ENCODE measurements around the gene CCR7.

CCR7 gene

GRCh38 chr17:40541060-40541872 is 24.0 kb downstream of the CCR7 start:
- Histone ChIP-seq H3K18ac (ENCODE audit: low read length) (no peak overlapping the region), H3K27ac (ENCODE audit: low read depth, low read length) (no peak overlapping the region), H2BK5ac (ENCODE audit: low read length) (no peak overlapping the region), H3K27me3 (ENCODE audit: insufficient read depth, low read length, poor library complexity) (no peaks in the 10 kb centered on the region), H4K8ac (ENCODE audit: low read depth, low read length) (no peak overlapping the region), H3K36me3 (ENCODE audit: control insufficient read depth, insufficient read depth, low read length) (no peaks in the 10 kb centered on the region), H3K9ac (ENCODE audit: low read length) (no peak overlapping the region), H3K4me3 (ENCODE audit: low read length) (no peak overlapping the region), H4K5ac (ENCODE audit: low read length) (no peak overlapping the region), H3K4ac (ENCODE audit: low read depth, low read length) (no peak overlapping the region), H2BK120ac (ENCODE audit: low read depth, low read length) (no peak overlapping the region), H3K79me2 (ENCODE audit: control insufficient read depth, insufficient read depth, low read length) (no peaks in the 10 kb centered on the region), H3K4me2 (ENCODE audit: low read length) (no peak overlapping the region), H2BK15ac (replicated peaks; ENCODE audit: low read depth) (no peak overlapping the region), H3K23ac (ENCODE audit: low read length) (peak overlapping the region; percentile 33), H3K79me1 (ENCODE audit: low read length) (no peaks in the 10 kb centered on the region), H2AK5ac (ENCODE audit: low read length) (no peak overlapping the region), H3K56ac (ENCODE audit: low read length) (no peak overlapping the region), H3K4me1 (ENCODE audit: control insufficient read depth, low read depth, low read length) (peaks cover 12% of the 10 kb centered on the region)
- WGBS (ENCODE audit: extremely low coverage, insufficient coverage, low lambda C conversion rate): no CpG with 5 or more reads among the region's 20 CpGs
- no peak for DNase-seq

- no peak overlapping the region for H3K56ac ChIP-seq (ENCODE audit: low read length)
- peaks cover 12% of the 10 kb centered on the region for H3K4me1 ChIP-seq (ENCODE audit: control insufficient read depth, low read depth, low read length)
- H3K36me3 ChIP-seq (ENCODE audit: control insufficient read depth, insufficient read depth, low read length): no peaks in the 10 kb centered on the region
- no CpG with 5 or more reads among the region's 8 CpGs for WGBS (ENCODE audit: extremely low coverage, insufficient coverage, low lambda C conversion rate)
- H2AK5ac ChIP-seq (ENCODE audit: low read length): no peak overlapping the region
- no peak overlapping the region for H3K18ac ChIP-seq (ENCODE audit: low read length)
- no peak overlapping the region for H2BK120ac ChIP-seq (ENCODE audit: low read depth, low read length)
- H3K27me3 ChIP-seq (ENCODE audit: insufficient read depth, low read length, poor library complexity): no peaks in the 10 kb centered on the region
- H2BK5ac ChIP-seq (ENCODE audit: low read length): no peak overlapping the region
- H3K79me1 ChIP-seq (ENCODE audit: low read length): no peaks in the 10 kb centered on the region
- H3K27ac ChIP-seq (ENCODE audit: low read depth, low read length): no peak overlapping the region
- no peak overlapping the region for H4K8ac ChIP-seq (ENCODE audit: low read depth, low read length)
- H3K4me2 ChIP-seq (ENCODE audit: low read length): no peak overlapping the region
- no peak overlapping the region for H3K9ac ChIP-seq (ENCODE audit: low read length)
- H3K79me2 ChIP-seq (ENCODE audit: control insufficient read depth, insufficient read depth, low read length): no peaks in the 10 kb centered on the region
- H3K4me3 ChIP-seq (ENCODE audit: low read length): no peak overlapping the region
- peak; percentile 44 for DNase-seq
- H3K23ac ChIP-seq (ENCODE audit: low read length): no peak overlapping the region
- no peak overlapping the region for H2BK15ac ChIP-seq (replicated peaks; ENCODE audit: low read depth)
- H4K5ac ChIP-seq (ENCODE audit: low read length): no peak overlapping the region
- H3K4ac ChIP-seq (ENCODE audit: low read depth, low read length): no peak overlapping the region
Measured at GRCh38 chr17:40540448-40540847, 24.8 kb downstream of the CCR7 start.

GRCh38 chr17:40539711-40540411 is 25.4 kb downstream of the CCR7 start:
- no peak overlapping the region for H2BK5ac ChIP-seq (ENCODE audit: low read length)
- no peak overlapping the region for H3K4me3 ChIP-seq (ENCODE audit: low read length)
- H3K79me1 ChIP-seq (ENCODE audit: low read length): no peaks in the 10 kb centered on the region
- no peak overlapping the region for H2AK5ac ChIP-seq (ENCODE audit: low read length)
- DNase-seq: peak; percentile 87
- no peak overlapping the region for H2BK120ac ChIP-seq (ENCODE audit: low read depth, low read length)
- no peak overlapping the region for H4K5ac ChIP-seq (ENCODE audit: low read length)
- no peak overlapping the region for H3K27ac ChIP-seq (ENCODE audit: low read depth, low read length)
- no peak overlapping the region for H3K18ac ChIP-seq (ENCODE audit: low read length)
- H4K8ac ChIP-seq (ENCODE audit: low read depth, low read length): no peak overlapping the region
- peaks cover 12% of the 10 kb centered on the region for H3K4me1 ChIP-seq (ENCODE audit: control insufficient read depth, low read depth, low read length)
- peak overlapping the region; percentile 54 for H3K56ac ChIP-seq (ENCODE audit: low read length)
- no peak overlapping the region for H3K23ac ChIP-seq (ENCODE audit: low read length)
- no peaks in the 10 kb centered on the region for H3K79me2 ChIP-seq (ENCODE audit: control insufficient read depth, insufficient read depth, low read length)
- no CpG with 5 or more reads among the region's 9 CpGs for WGBS (ENCODE audit: extremely low coverage, insufficient coverage, low lambda C conversion rate)
- H3K4me2 ChIP-seq (ENCODE audit: low read length): no peak overlapping the region
- H3K27me3 ChIP-seq (ENCODE audit: insufficient read depth, low read length, poor library complexity): no peaks in the 10 kb centered on the region
- H2BK15ac ChIP-seq (replicated peaks; ENCODE audit: low read depth): no peak overlapping the region
- H3K4ac ChIP-seq (ENCODE audit: low read depth, low read length): no peak overlapping the region
- no peak overlapping the region for H3K9ac ChIP-seq (ENCODE audit: low read length)
- H3K36me3 ChIP-seq (ENCODE audit: control insufficient read depth, insufficient read depth, low read length): no peaks in the 10 kb centered on the region

GRCh38 chr17:40538936-40539705 is 26.2 kb downstream of the CCR7 start:
- Histone ChIP-seq H3K4ac (ENCODE audit: low read depth, low read length) (no peak overlapping the region), H3K4me1 (ENCODE audit: control insufficient read depth, low read depth, low read length) (peaks cover 12% of the 10 kb centered on the region), H3K79me1 (ENCODE audit: low read length) (no peaks in the 10 kb centered on the region), H3K56ac (ENCODE audit: low read length) (peak overlapping the region; percentile 54), H2BK120ac (ENCODE audit: low read depth, low read length) (no peak overlapping the region), H3K36me3 (ENCODE audit: control insufficient read depth, insufficient read depth, low read length) (no peaks in the 10 kb centered on the region), H3K18ac (ENCODE audit: low read length) (no peak overlapping the region), H3K27me3 (ENCODE audit: insufficient read depth, low read length, poor library complexity) (no peaks in the 10 kb centered on the region), H2AK5ac (ENCODE audit: low read length) (no peak overlapping the region), H3K23ac (ENCODE audit: low read length) (no peak overlapping the region), H2BK5ac (ENCODE audit: low read length) (no peak overlapping the region), H3K79me2 (ENCODE audit: control insufficient read depth, insufficient read depth, low read length) (no peaks in the 10 kb centered on the region), H3K9ac (ENCODE audit: low read length) (no peak overlapping the region), H4K5ac (ENCODE audit: low read length) (no peak overlapping the region), H2BK15ac (replicated peaks; ENCODE audit: low read depth) (no peak overlapping the region), H3K4me3 (ENCODE audit: low read length) (no peak overlapping the region), H3K27ac (ENCODE audit: low read depth, low read length) (no peak overlapping the region), H3K4me2 (ENCODE audit: low read length) (no peak overlapping the region), H4K8ac (ENCODE audit: low read depth, low read length) (no peak overlapping the region)
- WGBS (ENCODE audit: extremely low coverage, insufficient coverage, low lambda C conversion rate): no CpG with 5 or more reads among the region's 6 CpGs
- DNase-seq: peak; percentile 67

GRCh38 chr17:40538019-40538935 is 27.0 kb downstream of the CCR7 start:
- Histone ChIP-seq H2BK5ac (ENCODE audit: low read length) (no peak overlapping the region), H3K56ac (ENCODE audit: low read length) (peak overlapping the region; percentile 28), H4K8ac (ENCODE audit: low read depth, low read length) (no peak overlapping the region), H3K9ac (ENCODE audit: low read length) (no peak overlapping the region), H3K4ac (ENCODE audit: low read depth, low read length) (no peak overlapping the region), H3K79me1 (ENCODE audit: low read length) (no peaks in the 10 kb centered on the region), H3K4me3 (ENCODE audit: low read length) (no peak overlapping the region), H2BK15ac (replicated peaks; ENCODE audit: low read depth) (no peak overlapping the region), H3K4me2 (ENCODE audit: low read length) (no peak overlapping the region), H3K4me1 (ENCODE audit: control insufficient read depth, low read depth, low read length) (peaks cover 12% of the 10 kb centered on the region), H2BK120ac (ENCODE audit: low read depth, low read length) (no peak overlapping the region), H3K27ac (ENCODE audit: low read depth, low read length) (no peak overlapping the region), H3K27me3 (ENCODE audit: insufficient read depth, low read length, poor library complexity) (no peaks in the 10 kb centered on the region), H3K23ac (ENCODE audit: low read length) (no peak overlapping the region), H4K5ac (ENCODE audit: low read length) (no peak overlapping the region), H3K18ac (ENCODE audit: low read length) (no peak overlapping the region), H3K36me3 (ENCODE audit: control insufficient read depth, insufficient read depth, low read length) (no peaks in the 10 kb centered on the region), H3K79me2 (ENCODE audit: control insufficient read depth, insufficient read depth, low read length) (no peaks in the 10 kb centered on the region), H2AK5ac (ENCODE audit: low read length) (peak overlapping the region; percentile 63)
- no CpG with 5 or more reads among the region's 15 CpGs for WGBS (ENCODE audit: extremely low coverage, insufficient coverage, low lambda C conversion rate)
- DNase-seq: no peak
